Thyroid gland (tissue), 4 donors: ENCODE measurements around the gene CCDC106.

ENCODE experiments used
- POLR2A ChIP-seq, 2 donors: fragments of 450-650 bp; IDR thresholded peaks; one replicate each; pipeline ENCODE4 v1.6.1; 2017; ENCODE audit warnings: antibody characterized with exemption in 2 of 2, mild to moderate bottlenecking in 2 of 2, moderate library complexity in 1 of 2
- TF ChIP-seq, protein P1 (sequence below), 6 experiments: fragments of 200-600 bp in 3 of 6; fragments of 450-650 bp in 3 of 6; sonication (generic) in 3 of 6; IDR thresholded peaks; one replicate each; pipeline ENCODE4 v1.5.1; 2016 to 2019; ENCODE audit warnings: antibody characterized with exemption in 6 of 6, mild to moderate bottlenecking in 2 of 6, inconsistent platforms in 1 of 6, moderate library complexity in 1 of 6

DNA sequence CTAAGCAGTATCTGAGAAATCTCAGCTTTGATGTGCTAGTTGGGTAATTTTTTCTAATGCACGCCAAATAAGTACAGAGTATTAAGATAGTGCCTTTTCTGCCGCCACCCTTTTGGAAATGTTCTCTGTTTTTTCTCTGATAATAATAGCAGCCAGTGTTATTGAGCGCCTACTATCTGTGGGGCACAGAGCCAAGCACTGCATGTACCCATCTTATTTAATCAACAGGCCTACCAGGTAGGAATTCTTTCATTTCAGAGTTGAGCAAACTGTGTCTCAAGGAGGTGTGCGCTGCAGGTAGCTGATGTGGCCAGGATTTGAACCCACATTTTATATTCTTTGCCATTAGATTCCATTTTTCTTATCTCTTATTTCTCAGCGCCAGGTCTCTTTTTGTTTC lies 28.4 kb downstream of the CCDC106 start:
- TF ChIP-seq, protein P1, sequence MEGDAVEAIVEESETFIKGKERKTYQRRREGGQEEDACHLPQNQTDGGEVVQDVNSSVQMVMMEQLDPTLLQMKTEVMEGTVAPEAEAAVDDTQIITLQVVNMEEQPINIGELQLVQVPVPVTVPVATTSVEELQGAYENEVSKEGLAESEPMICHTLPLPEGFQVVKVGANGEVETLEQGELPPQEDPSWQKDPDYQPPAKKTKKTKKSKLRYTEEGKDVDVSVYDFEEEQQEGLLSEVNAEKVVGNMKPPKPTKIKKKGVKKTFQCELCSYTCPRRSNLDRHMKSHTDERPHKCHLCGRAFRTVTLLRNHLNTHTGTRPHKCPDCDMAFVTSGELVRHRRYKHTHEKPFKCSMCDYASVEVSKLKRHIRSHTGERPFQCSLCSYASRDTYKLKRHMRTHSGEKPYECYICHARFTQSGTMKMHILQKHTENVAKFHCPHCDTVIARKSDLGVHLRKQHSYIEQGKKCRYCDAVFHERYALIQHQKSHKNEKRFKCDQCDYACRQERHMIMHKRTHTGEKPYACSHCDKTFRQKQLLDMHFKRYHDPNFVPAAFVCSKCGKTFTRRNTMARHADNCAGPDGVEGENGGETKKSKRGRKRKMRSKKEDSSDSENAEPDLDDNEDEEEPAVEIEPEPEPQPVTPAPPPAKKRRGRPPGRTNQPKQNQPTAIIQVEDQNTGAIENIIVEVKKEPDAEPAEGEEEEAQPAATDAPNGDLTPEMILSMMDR (IDR thresholded peaks at IDR 0.05), result no peak
- no peak for TF ChIP-seq POLR2A (IDR thresholded peaks at IDR 0.05)
